ENCODE data around the gene PCDHGA6. TPM values are rescaled to one million over a fixed set of nuclear protein-coding genes. Genes with fewer than 3 reads are reported as not detected.
"Not testable (repeated sequence)": the region's sequence is repeated elsewhere in the genome, so short reads cannot be mapped to it uniquely, and the experiment has no call there.

Gene PCDHGA6
- total and polyA plus RNA-seq, 2 donors (not counting 1 experiment from before 2014, with no cell fraction given): 0.78 to 2.5 TPM

DNA sequence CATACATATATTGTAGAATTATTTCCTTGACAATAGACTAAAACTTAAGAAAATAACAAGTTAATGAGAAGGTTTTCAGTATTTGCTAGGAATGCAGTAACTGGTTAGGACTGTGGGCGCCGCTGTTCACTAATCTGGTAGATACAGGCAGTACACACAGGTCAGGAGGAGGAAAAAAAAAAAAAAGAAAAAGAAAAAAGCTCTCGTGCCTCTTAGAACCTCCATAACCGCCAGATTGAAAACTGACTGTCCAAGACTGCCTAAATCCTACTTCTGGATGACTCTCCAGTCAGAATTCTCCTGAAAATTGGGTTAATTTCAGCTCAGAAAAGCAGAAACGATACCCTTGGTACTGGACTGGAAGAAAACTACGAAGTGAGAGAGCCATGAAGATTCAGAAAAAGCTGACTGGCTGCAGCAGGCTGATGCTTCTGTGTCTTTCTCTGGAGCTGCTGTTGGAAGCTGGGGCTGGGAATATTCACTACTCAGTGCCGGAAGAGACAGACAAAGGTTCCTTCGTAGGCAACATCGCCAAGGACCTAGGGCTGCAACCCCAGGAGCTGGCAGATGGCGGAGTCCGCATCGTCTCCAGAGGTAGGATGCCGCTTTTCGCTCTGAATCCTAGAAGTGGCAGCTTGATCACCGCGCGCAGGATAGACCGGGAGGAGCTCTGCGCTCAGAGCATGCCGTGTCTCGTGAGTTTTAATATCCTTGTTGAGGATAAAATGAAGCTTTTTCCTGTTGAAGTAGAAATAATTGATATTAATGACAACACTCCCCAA lies 43.2 kb upstream of the PCDHGA6 start, which contains the start of gene PCDHGA1:
Gene PCDHGA1 (plus strand): TSS at position 216 of the 782 bp plus-strand sequence.
- POLR2A ChIA-PET: no interaction called here
- H3K4me1 ChIP-seq (ENCODE audit: control insufficient read depth in 2 of 2, insufficient read depth in 2 of 2, low read length in 2 of 2): peaks cover 3 to 8% of the 10 kb centered on the region in 2 donors
- peak within 1 kb of the TSS in 2 of 5 experiments; percentile 15 to 30 for H3K4me3 ChIP-seq (ENCODE audit: control extremely low read depth in 1 of 5, extremely low read depth in 1 of 5, insufficient read depth in 1 of 5, low read depth in 2 of 5, low read length in 4 of 5)
- H3K9ac ChIP-seq (ENCODE audit: low read length): no peak within 1 kb of the TSS
- H3K27ac Mint-ChIP-seq: no peak within 1 kb of the TSS
- H3K27ac ChIP-seq (ENCODE audit: low read length in 2 of 2): no peak within 1 kb of the TSS
- H3K4me1 Mint-ChIP-seq: peaks cover 7% of the 10 kb centered on the region
- DNase-seq (peak; percentile 27), ATAC-seq (ENCODE audit: low read depth) (peak; percentile 41)
- no peaks in the 10 kb centered on the region for H3K79me2 ChIP-seq (ENCODE audit: control insufficient read depth, insufficient read depth, low read length)
- peaks cover 0 to 55% (median 35%) of the 10 kb centered on the region in 4 experiments for H3K27me3 ChIP-seq (replicated peaks in 1 of 4; ENCODE audit: control extremely low read depth in 1 of 4, control insufficient read depth in 3 of 4, insufficient read depth in 4 of 4, low read length in 3 of 4)
- H3K36me3 ChIP-seq (replicated peaks in 1 of 2; ENCODE audit: control extremely low read depth in 1 of 2, control insufficient read depth in 1 of 2, extremely low read depth in 1 of 2, insufficient read depth in 2 of 2, low read length in 1 of 2): no peaks in the 10 kb centered on the region
- H4K20me1 ChIP-seq (ENCODE audit: control insufficient read depth, insufficient read depth, low read length, poor library complexity, severe bottlenecking): no peaks in the 10 kb centered on the region
- peaks cover 4% of the 10 kb centered on the region for H3K9me3 Mint-ChIP-seq (ENCODE audit: insufficient read depth)
- intact Hi-C loops (cut with micrococcal nuclease): no loop called here
- H2AFZ ChIP-seq (ENCODE audit: insufficient read depth, low read depth, low read length, poor library complexity, severe bottlenecking): peak within 1 kb of the TSS; percentile 36
- 37% methylated on average over 12 of the region's 21 CpGs for WGBS (ENCODE audit: insufficient coverage)
- TF ChIP-seq CTCF (IDR thresholded peaks at IDR 0.05) (peak; percentile 36), EZH2 (IDR thresholded peaks at IDR 0.05; ENCODE audit: borderline replicate concordance, insufficient read depth, low read depth, low read length, poor library complexity, severe bottlenecking) (no peak)
- H3K27me3 Mint-ChIP-seq: peaks cover 72% of the 10 kb centered on the region
- CTCF ChIA-PET: interaction anchor here (0.9 to 6.9 kb wide), 6 partner anchors 10 to 277 kb away, joined by 3 to 30 read pairs (median 4); partner anchors contain the start of genes PCDHGA3, PCDHGB1 and TAF7
- peak within 1 kb of the TSS; percentile 39 for H3K4me2 ChIP-seq (replicated peaks; ENCODE audit: low read depth, low read length, poor library complexity, severe bottlenecking)
- H3K4me3 Mint-ChIP-seq: peak within 1 kb of the TSS; percentile 37
- H3K9me3 ChIP-seq (ENCODE audit: control extremely low read depth in 1 of 3, control insufficient read depth in 2 of 3, insufficient read depth in 1 of 3, low read length in 2 of 3): peaks cover 10 to 58% (median 38%) of the 10 kb centered on the region in 3 donors

- peaks cover 75% of the 10 kb centered on the region for H3K27me3 Mint-ChIP-seq
- peaks cover 0 to 52% (median 45%) of the 10 kb centered on the region in 4 experiments for H3K27me3 ChIP-seq (replicated peaks in 1 of 4; ENCODE audit: control extremely low read depth in 1 of 4, control insufficient read depth in 3 of 4, insufficient read depth in 4 of 4, low read length in 3 of 4)
- H3K4me2 ChIP-seq (replicated peaks; ENCODE audit: low read depth, low read length, poor library complexity, severe bottlenecking); H3K36me3 ChIP-seq (replicated peaks in 1 of 2; ENCODE audit: control extremely low read depth in 1 of 2, control insufficient read depth in 1 of 2, extremely low read depth in 1 of 2, insufficient read depth in 2 of 2, low read length in 1 of 2); POLR2A ChIA-PET; CTCF ChIA-PET; H2AFZ ChIP-seq (ENCODE audit: insufficient read depth, low read depth, low read length, poor library complexity, severe bottlenecking); H3K9ac ChIP-seq (ENCODE audit: low read length); H3K4me3 Mint-ChIP-seq; H3K4me3 ChIP-seq (ENCODE audit: control extremely low read depth in 1 of 5, extremely low read depth in 1 of 5, insufficient read depth in 1 of 5, low read depth in 2 of 5, low read length in 4 of 5); H3K4me1 ChIP-seq (ENCODE audit: control insufficient read depth in 2 of 2, insufficient read depth in 2 of 2, low read length in 2 of 2); H3K79me2 ChIP-seq (ENCODE audit: control insufficient read depth, insufficient read depth, low read length); H3K27ac Mint-ChIP-seq; intact Hi-C loops (cut with micrococcal nuclease); H3K9me3 Mint-ChIP-seq (ENCODE audit: insufficient read depth); H3K4me1 Mint-ChIP-seq; DNase-seq; H4K20me1 ChIP-seq (ENCODE audit: control insufficient read depth, insufficient read depth, low read length, poor library complexity, severe bottlenecking); ATAC-seq (ENCODE audit: low read depth); H3K27ac ChIP-seq (ENCODE audit: low read length in 2 of 2): not testable (repeated sequence)
- H3K9me3 ChIP-seq (ENCODE audit: control extremely low read depth in 1 of 3, control insufficient read depth in 2 of 3, insufficient read depth in 1 of 3, low read length in 2 of 3): peaks cover 12 to 42% (median 38%) of the 10 kb centered on the region in 3 donors
- WGBS (ENCODE audit: insufficient coverage): 48% methylated on average over 32 of the region's 39 CpGs
These were observed 41.1 kb upstream of the PCDHGA6 start for GRCh38 chr5:141332571-141332970.

Data from B cell (primary cell).